ENCODE data around the gene PEX5L. TPM values are rescaled to one million over a fixed set of nuclear protein-coding genes. Genes with fewer than 3 reads are reported as not detected.

The PEX5L gene
- total and polyA plus RNA-seq, 10 of the 15 experiments (the other 5 are each of a cell fraction or from before 2014, with no cell fraction given) = 0.11 to 17.0 (median 0.50) TPM

DNA sequence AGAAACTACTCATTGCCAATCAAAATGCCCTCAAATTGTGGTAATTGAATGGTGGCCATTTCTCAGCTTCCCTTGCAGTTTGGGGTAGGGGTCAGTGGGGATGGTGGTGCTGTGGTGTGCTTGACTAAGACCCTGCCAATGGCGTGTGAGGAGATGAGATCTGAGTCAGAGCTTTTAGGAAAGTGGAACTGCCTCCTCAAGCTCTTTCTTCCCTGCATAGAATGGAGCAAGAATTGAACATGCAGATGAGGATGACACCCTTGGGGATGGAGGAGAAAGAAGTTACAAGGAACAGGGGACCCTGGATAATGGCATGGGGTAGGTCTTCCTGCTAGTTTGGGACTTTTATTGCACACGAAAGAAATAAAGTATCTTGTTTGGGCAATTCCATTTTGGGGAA is 188.0 kb downstream of the PEX5L start (continued):
- TF ChIP-seq CHD4 (IDR thresholded peaks at IDR 0.05) = no peak
- TF ChIP-seq PAX8 (IDR thresholded peaks at IDR 0.05) = no peak

GRCh38 chr3:179842061-179842460 is 194.7 kb downstream of the PEX5L start:
- no peak for TF ChIP-seq HDAC2 (IDR thresholded peaks at IDR 0.05)
- no peak for TF ChIP-seq RELB (IDR thresholded peaks at IDR 0.05; ENCODE audit: low read depth)
- TF ChIP-seq IKZF1 (conservative IDR thresholded peaks at IDR 0.05) = no peak
- TF ChIP-seq CBFB (IDR thresholded peaks at IDR 0.05; ENCODE audit: low read depth) = no peak
- TF ChIP-seq ZBTB4 (CRISPR knock-in tag; IDR thresholded peaks at IDR 0.05) = no peak
- no peak for TF ChIP-seq SMC3 (IDR thresholded peaks at IDR 0.05; ENCODE audit: borderline replicate concordance, low read length)
- no peak for TF ChIP-seq MTA2 (IDR thresholded peaks at IDR 0.05; ENCODE audit: low read depth)
- no peak for TF ChIP-seq RBBP5 (conservative IDR thresholded peaks at IDR 0.05)
- TF ChIP-seq STAT3 (IDR thresholded peaks at IDR 0.05; ENCODE audit: low read depth, low read length) = no peak
- TF ChIP-seq, protein P1, sequence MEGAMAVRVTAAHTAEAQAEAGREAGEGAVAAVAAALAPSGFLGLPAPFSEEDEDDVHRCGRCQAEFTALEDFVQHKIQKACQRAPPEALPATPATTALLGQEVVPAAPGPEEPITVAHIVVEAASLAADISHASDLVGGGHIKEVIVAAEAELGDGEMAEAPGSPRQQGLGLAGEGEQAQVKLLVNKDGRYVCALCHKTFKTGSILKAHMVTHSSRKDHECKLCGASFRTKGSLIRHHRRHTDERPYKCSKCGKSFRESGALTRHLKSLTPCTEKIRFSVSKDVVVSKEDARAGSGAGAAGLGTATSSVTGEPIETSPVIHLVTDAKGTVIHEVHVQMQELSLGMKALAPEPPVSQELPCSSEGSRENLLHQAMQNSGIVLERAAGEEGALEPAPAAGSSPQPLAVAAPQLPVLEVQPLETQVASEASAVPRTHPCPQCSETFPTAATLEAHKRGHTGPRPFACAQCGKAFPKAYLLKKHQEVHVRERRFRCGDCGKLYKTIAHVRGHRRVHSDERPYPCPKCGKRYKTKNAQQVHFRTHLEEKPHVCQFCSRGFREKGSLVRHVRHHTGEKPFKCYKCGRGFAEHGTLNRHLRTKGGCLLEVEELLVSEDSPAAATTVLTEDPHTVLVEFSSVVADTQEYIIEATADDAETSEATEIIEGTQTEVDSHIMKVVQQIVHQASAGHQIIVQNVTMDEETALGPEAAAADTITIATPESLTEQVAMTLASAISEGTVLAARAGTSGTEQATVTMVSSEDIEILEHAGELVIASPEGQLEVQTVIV (IDR thresholded peaks at IDR 0.05; ENCODE audit: borderline replicate concordance, partially characterized antibody) = no peak
- no peak for TF ChIP-seq CHD2 (IDR thresholded peaks at IDR 0.05; ENCODE audit: borderline replicate concordance, low read depth, low read length)
- ATAC-seq (no peak), FAIRE-seq (no peak), DNase-seq (ENCODE audit: low read depth, low spot score) (no peak)
- Histone ChIP-seq H3K79me2 (ENCODE audit: control insufficient read depth, insufficient read depth, low read length) (no peaks in the 10 kb centered on the region), H3K4me1 (ENCODE audit: control insufficient read depth, insufficient read depth, low read length) (no peaks in the 10 kb centered on the region), H4K20me1 (ENCODE audit: control insufficient read depth, insufficient read depth) (no peaks in the 10 kb centered on the region), H3K9me3 (replicated peaks; ENCODE audit: control insufficient read depth, insufficient read depth, low read length) (no peaks in the 10 kb centered on the region), H3K36me3 (ENCODE audit: control insufficient read depth in 2 of 2, insufficient read depth in 2 of 2, low read length in 1 of 2) (no peaks in the 10 kb centered on the region), H3K27me3 (replicated peaks in 1 of 2; ENCODE audit: control insufficient read depth in 2 of 2, insufficient read depth in 2 of 2, low read length in 1 of 2) (no peaks in the 10 kb centered on the region), H3K4me2 (ENCODE audit: control insufficient read depth, insufficient read depth) (no peak overlapping the region), H3K9ac (ENCODE audit: control insufficient read depth, insufficient read depth, low read length) (no peak overlapping the region), H3K4me3 (no peak overlapping the region), H3K27ac (ENCODE audit: control insufficient read depth, insufficient read depth) (no peak overlapping the region), H2AFZ (ENCODE audit: control insufficient read depth, low read depth, low read length) (no peak overlapping the region)
- ChIA-PET SMC1A (ENCODE audit: uncharacterized antibody, unreplicated experiment) (interaction anchor here (1.0 to 1.2 kb wide), 3 partner anchors 10 to 730 kb away, joined by 3 to 4 read pairs (median 4); no protein-coding TSS in a partner anchor), RAD21 (ENCODE audit: unreplicated experiment) (no interaction called here), CTCF (no interaction called here), POLR2A (no interaction called here)
- whole genome bisulfite sequencing (ENCODE audit: insufficient coverage, insufficient replicate concordance, low lambda C conversion rate, missing lambda C conversion rate) = 28% methylated on average over 3 of the region's 3 CpGs
- BruUV-seq (replicated peaks) = no TSS peak
- intact Hi-C loops (cut with micrococcal nuclease; ENCODE audit: unreplicated experiment) = no loop called here
- in situ Hi-C loops (cut with MboI) = no loop called here
